GM19023 (cell line): ENCODE results near the gene AKAP6.

Experiments used
- ATAC-seq: cut with Tn5 transposase; IDR thresholded peaks from one replicate; pipeline ENCODE4 v1.9.1; 2021; ENCODE audit warnings: mild to moderate bottlenecking, moderate library complexity; ENCODE audit not compliant: unreplicated experiment

Gene AKAP6

DNA sequence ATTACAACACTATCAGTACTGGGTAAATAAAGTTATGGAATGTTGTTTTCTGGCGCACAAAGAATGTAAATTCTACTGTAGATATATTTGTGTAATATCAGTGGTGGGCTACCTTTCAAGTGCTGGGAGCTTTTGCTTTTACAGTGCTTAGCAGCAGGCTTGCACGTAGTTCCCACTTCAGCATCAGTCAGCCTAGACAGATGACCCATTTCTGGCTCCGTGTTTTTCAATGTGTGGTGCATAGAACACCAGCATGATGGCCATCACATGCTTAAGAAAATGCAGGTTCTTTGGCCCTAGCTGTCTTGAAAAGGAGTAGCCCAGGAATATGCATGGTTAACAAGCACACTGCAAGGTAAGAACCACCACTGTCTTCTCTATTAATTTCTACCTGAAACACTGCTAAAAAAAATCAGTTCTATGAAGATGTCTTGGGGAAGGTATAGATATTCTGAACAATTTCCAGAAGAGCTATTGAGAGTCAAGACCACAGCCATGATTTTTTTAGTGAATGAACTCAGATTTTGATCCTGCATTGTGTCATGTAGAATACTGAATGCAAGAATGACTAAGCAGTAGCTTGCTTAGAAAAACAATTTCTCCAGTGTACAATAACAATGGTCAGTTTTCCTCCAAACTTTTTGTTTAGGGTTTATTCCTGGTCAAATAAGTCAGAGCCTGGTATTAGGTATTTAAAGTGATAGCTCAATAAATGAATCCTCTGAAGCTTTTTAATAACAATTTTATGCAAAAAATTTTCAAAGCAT, 195.7 kb downstream of the AKAP6 start:
- no peak for ATAC-seq

DNA sequence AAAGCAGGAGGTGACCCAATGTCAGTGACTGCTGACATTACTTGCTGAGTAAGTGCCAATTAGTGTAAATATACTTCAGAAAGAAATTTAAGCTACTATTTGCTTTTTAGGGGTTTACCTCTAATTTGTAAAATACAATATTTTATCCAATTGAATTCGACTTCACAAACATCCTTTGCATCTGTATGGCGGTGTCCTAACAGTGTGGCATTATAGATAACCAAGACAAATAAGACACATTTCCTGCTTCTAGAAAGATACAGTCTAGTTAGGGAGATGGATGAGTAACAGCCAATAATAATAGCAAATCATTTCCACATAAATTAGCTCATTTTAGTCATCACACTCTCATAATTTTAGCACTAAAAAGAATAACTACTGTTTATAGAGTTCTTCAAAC, 196.5 kb downstream of the AKAP6 start:
- no peak for ATAC-seq

DNA sequence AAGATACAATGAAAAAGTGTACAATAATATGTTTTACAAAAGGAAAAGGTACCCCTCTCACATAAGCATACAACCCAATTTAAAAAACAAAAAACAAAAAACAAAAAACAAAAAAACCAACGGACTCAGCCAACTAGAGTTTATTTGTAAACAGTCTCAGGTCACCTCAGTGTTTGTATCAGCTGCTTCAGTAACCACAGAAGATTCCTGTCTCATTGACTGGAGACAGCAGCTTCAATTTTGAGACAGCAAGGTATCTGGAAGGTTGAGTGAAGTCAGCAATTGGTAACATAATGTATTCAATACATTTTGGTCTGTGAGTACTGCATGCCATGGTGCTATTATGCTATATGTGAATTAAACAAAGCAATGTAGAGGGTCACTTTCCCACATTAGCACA, 201.7 kb downstream of the AKAP6 start:
- no peak for ATAC-seq

DNA sequence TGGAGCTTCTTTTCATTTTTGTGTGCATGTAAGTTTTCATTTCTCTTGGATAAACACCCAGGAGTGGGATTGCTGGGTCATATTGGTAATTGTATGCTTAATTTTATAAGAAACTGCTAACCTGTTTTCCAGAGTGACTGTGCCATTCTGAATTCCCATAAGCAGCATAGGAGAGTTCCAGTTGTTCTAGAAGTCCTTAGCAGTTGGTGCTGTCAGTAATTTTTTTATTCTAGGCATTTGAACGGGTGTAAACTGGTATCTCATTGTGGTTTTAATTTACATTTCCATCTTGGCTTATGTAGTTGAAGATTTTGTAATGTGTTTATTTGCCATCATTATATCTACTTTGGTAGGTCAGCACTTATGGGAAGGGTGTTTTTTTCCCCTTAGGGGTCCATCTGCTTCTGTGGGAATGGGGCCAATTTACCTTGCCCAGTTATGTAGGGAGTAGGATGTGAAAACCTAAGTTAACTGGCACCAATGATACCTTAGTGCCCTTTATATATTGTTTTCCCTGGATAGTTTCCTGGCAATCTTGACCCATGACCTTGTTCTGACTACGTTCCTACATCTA, 202.9 kb downstream of the AKAP6 start:
- ATAC-seq, result no peak

DNA sequence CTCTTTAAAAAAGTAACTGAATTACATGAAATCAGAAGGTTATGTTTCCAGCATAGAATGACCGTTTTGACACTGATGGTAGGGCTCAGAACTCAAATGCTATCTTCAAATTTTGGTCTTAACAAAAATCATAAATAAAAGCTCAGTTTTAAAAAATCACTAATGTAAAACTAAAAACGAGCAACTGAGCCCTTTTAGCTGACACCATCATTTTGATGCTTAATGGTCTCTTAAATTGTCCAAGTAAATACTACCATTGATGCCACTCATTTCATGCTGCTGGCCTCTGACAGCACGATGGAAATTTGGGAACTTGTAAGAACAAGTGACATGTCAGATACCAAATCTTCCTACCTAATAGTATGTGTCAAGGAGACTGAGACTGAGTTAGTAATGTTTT, 205.0 kb downstream of the AKAP6 start:
- no peak for ATAC-seq

DNA sequence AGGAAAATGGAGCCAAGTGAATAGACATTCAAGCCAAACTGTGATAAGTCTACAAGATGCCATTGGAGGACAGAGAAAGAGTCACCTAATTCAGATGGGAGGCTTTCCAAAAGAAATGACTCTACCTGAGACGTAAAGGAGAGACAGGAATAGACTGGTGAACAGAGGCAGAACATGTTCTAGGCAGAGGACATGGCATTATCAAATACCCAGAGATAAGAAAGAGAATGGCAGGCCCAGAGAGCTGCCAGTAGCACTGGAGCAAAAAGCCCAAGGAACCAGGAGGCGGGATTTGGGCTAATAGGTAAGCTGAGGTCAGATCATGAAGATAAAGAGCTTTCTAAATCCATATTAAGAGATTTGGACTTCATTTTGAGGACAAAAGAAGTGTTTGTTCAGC, 207.1 kb downstream of the AKAP6 start:
- ATAC-seq, result no peak

DNA sequence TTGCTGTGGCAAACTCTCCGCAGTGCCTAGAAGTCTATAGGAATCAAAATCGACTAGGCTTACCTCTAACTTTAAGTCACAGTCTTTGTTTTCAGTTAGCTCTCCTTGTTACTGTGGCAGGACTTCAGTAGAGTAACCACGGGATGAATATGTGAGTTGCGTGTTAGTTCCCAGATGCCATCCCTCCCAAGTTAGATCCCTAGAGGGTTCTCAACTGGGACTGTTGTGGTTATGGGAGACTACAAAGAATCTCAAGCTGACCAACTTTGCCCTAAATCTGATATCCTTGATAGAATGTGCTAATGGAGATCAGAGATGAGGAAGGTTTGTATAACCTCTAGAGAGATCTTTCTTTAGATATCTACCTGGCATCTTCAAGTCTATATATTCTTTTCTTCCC, 208.1 kb downstream of the AKAP6 start:
- no peak for ATAC-seq

DNA sequence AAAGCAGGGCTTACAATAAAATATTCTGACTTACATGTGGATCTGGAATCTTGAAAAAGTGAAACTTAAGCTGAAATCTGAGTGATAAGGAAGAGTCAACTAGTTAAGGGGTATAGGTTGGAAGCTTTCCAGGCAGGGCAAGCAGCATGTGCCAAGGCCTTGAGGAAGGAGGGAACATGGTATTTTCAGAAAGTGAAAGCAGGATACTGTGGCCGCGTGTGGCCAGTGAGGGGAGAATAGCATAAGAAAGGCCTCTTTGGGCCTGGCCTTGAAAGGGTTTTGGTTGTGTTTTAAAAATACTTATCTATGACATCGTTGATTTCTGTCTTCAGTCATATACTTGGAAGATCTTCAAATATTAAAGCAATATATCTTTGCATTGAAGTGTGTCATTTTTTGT, 213.4 kb downstream of the AKAP6 start:
- ATAC-seq, result no peak

DNA sequence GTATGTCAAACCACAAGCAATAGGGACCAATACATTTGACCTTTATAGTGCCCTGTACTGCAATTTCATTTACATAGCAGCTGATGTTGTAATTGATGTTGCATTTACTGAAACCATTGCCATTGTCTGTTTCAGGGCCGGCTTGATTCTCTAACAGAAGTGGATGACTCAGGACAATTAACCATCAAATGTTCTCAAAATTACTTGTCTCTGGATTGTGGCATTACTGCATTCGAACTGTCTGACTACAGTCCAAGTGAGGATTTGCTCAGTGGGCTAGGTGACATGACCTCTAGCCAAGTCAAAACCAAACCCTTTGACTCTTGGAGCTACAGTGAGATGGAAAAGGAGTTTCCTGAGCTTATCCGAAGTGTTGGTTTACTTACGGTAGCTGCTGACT, 216.0 kb downstream of the AKAP6 start:
- ATAC-seq, result no peak

DNA sequence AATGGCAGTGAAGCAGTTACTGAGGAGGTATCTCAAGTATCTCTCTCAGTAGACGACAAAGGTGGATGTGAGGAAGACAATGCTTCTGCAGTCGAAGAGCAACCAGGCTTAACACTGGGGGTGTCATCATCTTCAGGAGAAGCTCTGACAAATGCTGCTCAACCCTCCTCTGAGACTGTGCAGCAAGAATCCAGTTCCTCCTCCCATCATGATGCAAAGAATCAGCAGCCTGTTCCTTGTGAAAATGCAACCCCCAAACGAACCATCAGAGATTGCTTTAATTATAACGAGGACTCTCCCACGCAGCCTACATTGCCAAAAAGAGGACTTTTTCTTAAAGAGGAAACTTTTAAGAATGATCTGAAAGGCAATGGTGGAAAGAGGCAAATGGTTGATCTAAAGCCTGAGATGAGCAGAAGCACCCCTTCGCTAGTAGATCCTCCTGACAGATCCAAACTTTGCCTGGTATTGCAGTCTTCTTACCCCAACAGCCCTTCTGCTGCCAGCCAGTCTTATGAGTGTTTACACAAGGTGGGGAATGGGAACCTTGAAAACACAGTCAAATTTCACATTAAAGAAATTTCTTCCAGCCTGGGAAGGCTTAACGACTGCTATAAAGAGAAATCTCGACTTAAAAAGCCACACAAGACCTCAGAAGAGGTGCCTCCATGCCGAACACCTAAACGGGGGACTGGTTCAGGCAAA, 216.6 kb downstream of the AKAP6 start:
- no peak for ATAC-seq

DNA sequence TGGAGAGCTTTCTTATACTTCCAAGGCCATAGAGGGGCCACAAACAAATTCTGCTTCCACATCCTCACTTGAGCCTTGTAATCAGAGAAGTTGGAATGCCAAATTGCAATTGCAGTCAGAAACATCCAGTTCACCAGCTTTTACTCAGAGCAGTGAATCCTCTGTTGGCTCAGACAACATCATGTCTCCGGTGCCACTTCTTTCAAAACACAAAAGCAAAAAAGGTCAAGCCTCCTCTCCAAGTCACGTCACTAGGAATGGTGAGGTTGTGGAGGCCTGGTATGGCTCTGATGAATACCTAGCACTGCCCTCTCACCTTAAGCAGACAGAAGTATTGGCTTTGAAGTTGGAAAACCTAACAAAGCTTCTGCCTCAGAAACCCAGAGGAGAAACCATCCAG, 217.1 kb downstream of the AKAP6 start:
- ATAC-seq, result no peak

DNA sequence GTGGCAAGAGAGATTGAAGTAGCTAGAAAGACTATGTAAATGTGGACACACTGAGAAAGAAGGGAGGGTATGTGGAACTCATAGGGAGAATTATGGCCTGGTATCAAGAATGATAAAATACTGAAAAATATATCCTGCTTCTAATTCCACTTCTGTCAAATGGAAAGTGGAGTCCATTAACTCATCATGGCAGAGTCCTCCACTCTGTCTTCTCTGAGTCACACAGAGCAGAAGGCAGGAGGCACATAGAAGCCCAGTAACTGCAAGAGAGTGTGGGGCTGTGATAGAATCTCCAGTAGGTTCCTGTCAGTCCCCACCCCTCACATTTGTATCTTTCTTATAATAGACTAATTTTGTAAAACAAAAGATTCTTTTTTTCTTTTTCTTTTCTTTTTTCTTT, 223.7 kb downstream of the AKAP6 start:
- ATAC-seq, result no peak

DNA sequence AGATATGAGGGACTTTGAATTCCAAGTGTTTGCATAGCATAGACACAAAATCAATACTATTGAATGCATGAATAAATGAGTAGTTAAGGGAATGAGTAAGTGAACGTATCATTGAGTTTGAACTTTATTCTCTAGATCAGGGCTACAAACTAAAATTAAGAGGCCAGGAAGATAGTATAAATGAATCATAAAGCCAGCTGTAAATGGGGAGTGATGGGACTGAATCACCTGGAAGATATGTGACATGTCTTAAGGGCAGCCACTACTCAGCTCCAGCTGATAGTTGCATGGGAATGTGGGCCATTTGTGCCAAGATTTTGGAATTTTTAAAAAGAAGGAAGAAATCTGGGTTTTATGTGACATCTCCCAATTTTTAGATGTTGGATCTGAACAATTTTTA, 229.9 kb downstream of the AKAP6 start:
- no peak for ATAC-seq

DNA sequence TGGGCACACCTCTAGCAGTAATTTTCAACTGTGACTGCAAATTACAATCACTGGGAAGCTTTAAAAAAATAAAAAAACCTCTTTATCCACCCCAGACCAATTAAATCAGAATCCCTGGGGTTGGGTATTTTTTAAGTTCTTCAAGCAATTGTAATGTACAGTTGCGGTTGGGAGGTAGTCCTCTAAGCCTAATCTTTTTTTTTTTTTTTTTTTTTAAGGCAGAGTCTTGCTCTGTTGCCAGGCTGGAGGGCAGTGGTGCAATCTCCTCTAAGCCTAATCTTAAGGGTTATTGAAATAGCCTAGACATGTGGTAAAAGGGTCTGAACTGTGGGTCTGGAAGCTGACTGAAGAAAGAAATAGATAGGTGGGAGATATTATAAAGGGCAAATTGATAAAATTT, 230.5 kb downstream of the AKAP6 start:
- no peak for ATAC-seq

DNA sequence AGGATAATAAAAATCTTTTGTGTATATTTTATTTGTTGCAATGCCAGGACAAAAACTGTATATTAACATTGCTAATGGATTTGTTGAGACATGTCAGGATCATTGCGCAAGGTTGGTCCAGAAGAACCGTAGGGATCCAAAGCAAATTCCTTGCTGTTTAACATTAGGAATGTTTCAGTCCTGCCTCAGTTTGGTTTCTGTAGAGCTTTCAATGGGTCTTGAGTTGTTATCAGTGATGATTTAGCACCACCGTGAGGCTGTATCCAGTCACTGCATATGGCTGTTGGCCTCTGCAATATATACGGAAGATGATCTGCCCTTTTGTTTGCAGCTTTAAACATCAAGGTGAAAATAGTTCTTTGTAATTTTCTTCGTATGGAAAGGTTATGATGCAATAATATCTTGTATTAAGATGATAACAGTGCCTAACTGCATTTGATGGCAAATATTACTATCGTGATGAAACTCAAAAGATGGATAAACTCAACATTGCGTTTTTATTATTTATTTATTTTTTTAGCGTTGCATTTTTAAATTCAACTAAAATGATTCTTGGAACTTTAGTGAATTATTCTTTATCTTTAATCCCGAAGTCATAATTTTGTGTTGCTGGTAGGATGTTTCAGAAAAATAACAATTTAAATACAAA, 231.2 kb downstream of the AKAP6 start:
- ATAC-seq, result peak; percentile 69

DNA sequence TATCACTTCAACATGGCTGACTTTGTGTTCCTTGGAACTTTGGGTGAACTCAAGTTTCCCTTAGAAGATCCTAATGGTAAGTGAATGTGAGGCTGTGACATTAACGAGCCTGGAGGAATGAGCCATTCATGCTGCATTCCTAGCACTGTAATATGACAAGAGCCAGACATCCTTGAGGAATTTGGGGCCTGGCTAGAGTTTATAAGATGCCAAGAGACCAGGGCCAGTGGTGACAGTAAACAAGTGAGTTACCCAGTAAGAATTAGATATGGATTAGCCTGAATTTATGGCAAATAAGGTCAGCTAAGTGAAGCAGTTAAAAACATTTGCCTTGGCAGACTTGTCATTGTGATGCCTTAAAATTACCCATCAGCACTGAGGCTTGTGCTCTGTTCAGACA, 232.4 kb downstream of the AKAP6 start:
- ATAC-seq, result no peak

DNA sequence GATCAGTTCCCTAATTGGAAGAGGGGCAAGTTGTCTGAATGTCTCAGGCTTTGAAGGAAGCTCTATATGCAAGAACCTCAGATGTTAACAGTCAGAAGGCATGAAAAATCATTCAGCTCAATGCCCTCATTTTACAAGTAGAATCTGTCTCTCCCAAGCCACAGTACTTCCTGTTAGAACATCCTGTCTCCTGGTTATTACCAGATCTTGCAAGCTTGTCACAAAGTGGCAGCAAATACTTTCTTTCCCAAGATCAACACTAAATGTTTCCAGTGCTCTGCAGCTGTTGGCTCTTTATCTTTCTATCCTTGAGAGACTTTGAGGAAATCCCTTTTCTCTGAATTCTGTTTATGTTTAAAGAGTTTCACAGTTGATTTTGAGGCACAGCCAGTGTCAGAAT, 235.5 kb downstream of the AKAP6 start:
- no peak for ATAC-seq

DNA sequence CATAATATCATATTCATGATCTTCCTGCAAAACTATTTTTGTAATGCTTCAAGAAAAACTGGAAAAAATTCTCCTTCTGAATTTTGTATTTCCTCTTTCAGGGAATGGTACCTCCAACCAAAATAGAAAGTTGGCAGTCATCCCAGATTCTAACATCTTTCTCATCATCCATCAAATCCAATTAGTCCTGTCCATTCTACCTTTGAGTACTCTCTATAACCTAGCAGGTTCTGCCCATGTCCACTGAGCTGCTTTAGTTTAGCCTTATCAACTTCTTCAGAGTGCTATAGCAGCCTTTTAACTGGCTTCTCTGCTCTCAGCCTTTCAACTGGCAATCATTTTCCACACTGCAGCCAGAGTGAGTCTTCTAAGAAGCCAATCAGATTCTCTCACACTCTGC, 236.2 kb downstream of the AKAP6 start:
- no peak for ATAC-seq

DNA sequence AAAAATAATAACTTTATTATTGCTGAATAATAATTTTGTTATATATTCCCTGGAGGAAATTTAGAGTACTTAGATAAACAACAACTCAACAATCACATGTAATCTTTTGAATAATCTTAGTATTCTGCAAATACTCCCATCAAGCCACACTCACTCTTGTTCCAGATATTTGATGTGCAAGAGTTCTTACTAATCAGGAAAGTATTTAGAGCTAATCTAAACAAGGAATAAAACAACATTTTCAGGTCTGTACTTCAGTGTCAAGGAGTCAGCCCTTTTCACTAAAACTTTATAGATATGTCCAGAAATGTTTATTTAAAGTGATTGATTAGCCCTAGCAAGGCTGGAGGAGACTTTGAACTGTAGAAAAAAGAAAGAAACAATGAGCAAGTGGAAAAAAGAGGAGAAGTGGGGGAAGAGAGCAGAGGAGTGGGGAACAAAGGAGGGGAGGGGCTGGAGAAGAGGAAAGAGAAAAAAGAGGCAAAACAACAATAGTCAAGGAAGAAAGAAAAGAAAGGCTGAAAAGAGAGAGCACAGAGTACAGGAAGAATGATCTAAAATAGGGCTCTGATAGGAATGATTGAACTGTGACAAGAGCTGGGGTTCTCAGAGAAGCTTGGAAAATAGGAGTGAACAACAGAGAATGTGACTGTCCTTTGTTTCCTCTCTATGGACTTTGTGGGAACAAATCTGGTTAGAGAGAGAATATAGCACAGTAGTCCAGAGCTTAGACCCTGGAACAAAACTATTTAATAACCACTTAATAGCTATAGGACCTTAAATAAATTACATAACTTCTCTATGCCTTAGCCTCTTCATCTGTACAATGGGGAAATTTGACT, 238.7 kb downstream of the AKAP6 start:
- ATAC-seq, result no peak

DNA sequence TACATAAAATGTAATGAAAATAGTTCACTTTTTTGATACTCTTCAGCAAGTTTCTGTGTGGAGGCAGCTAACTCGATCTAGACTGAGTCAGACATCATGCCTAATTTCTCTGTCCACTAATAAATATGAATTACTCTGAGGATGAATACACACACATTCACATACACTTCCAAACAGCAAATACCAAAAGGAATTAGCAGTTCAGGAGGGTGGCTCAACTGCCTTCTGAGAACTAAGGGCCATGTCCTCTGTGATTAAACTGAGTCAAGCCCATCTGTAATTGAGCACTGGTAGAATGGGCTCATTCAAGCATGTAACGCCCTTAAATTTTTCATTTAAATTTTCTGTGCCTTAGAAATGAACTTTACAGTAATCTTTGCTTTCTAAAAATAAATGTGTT, 242.5 kb downstream of the AKAP6 start:
- ATAC-seq, result no peak
